NCI-H748 treated with DMSO at 0.1 percent for 48 hours (cell line): Measurements from ENCODE around the gene BCL2A1.
"Not testable (repeated sequence)": the region's sequence is repeated elsewhere in the genome, so short reads cannot be mapped to it uniquely, and the experiment has no call there.

Experiments
- DNase-seq: peaks from one replicate; lab custom pipeline; 2025; lab: John Stamatoyannopoulos, UW

The BCL2A1 gene

DNA sequence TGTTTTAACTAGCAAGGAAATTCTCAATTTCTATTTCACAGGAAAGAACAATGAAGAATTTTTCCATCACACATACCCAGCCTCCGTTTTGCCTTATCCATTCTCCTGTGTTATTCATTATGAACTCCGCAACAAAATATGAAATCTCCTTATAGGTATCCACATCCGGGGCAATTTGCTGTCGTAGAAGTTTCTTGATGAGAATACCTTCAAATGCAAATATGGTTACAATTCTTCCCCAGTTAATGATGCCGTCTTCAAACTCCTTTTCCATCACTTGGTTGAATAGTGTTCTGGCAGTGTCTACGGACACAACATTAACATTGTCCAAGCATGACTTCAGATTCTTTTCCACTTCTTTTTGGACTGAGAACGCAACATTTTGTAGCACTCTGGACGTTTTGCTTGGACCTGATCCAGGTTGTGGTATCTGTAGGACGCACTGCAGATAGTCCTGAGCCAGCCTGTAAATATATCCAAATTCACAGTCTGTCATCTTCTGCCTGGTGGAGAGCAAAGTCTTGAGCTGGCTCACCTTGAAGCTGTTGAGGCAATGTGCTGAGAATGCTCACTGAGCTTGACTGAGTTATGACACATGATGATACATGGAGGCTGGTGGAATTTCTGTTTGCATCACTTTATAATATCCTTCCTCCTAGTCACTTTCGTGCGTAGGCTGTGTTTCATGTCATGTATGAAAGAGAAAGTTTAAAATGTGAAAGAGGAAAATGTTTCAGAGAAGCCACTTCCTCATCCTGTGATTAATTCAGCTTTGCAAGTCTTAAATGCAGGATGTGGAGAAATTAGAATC lies at the start of gene BCL2A1:
BCL2A1 (minus strand) TSS at position 573 of the 811 bp plus-strand sequence; CDS start at position 496, 77 bp downstream.
- no peak for DNase-seq

DNA sequence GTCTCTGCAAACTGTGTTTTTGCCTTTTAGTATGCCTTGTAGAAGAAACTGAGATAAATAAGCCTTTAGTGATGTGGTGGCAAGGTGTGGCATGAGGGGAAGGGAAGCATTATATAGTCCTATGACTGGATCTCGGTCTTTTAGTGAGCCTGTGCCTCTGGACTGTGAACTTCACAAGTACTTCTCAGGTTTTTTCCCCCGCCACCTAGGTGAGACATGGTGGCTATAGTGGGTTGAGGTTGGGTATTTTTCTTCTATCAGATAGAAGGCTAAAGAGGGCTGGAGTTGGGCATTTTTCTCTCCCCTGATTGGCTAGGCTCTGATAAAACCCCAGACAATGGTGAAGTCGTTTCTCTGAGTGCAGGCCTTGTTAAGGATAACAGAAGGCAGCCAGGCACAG lies 49.7 kb upstream of the BCL2A1 start:
- DNase-seq = no peak

DNA sequence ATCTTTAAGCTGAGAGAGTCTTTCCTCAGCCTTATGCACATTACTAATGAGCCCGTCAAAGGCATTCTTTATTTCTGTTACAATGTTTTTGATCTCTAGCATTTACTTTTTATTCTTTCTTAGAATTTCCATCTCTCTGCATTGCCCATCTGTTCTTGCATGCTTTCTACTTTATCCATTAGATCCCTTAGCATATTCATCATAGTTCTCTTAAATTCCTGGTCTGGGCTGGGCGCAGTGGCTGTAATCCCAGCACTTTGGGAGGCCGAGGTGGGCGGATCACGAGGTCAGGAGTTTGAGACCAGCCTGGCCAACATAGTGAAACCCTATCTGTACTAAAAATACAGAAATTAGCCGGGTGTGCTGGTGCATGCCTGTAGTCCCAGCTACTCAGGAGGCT lies 49.2 kb upstream of the BCL2A1 start:
- DNase-seq = not testable (repeated sequence)

DNA sequence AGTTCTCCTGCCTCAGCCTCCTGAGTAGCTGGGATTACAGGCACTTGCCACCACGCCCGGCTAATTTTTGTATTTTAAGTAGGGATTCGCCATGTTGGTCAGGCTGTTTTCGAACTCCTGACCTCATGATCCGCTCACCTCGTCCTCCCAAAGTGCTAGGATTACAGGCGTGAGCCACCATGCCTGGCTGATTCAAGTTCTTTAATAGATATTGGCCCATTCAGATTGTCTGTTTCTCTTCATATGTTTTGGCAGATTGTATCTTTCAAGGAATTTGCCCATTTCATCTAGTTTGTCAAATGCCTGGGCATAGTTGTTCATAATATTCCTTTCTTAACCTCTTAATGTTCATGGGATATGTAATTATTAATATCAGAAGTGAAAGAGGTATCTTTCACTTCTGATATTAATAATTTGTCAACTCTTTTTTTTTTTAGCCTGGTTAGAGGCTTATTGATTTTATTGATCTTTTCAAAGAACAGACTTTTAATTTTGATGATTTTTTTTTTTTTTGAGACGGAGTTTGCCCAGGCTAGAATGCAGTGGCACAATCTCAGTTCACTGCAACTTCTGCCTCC lies 48.3 kb upstream of the BCL2A1 start:
- DNase-seq = no peak

DNA sequence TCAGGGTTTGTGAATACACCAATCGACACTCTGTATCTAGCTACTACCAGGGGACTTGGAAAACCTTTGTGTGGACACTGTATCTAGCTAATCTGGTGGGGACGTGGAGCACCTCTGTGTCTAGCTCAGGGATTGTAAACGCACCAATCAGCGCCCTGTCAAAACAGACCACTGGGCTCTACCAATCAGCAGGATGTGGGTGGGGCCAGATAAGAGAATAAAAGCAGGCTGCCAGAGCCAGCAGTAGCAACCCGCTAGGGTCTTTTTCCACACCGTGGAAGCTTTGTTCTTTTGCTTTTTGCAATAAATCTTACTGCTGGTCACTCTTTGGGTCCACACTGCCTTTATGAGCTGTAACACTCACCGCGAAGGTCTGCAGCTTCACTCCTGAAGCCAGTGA lies 46.1 kb upstream of the BCL2A1 start:
- not testable (repeated sequence) for DNase-seq

DNA sequence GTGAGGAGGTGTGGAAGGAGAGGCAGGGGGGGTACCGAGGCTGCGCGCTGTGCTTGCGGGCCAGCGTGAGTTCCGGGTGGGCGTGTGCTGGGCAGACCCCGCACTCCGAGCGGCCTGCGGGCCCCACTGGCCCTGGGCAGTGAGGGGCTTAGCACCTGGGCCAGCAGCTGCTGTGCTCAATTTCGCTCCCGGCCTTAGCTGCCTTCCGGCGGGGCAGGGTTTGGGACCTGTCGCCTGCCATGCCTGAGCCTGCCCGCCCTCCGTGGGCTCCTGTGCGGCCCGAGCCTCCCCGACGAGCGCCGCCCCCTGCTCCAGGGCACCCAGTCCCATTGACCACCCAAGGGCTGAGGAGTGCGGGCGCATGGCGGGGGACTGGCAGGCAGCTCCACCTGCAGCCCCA lies 45.5 kb upstream of the BCL2A1 start:
- not testable (repeated sequence) for DNase-seq

DNA sequence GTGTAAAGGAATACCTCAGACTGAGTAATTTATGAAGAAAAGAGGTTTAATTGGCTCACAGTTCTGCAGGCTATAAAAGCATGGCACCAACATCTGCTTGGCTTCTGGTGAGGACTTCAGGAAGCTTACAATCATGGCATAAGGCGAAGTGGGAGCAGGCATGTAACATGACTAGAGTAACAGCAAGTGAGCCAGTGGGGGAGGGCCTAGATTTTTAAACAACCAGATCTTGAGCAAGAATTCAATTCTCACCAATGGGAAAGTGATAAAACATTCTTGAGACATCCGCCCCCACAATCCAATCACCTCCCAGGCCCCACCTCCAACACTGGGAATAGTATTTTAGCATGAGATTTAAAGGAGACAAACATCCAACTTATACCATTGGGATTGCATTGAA lies 44.2 kb upstream of the BCL2A1 start:
- no peak for DNase-seq

DNA sequence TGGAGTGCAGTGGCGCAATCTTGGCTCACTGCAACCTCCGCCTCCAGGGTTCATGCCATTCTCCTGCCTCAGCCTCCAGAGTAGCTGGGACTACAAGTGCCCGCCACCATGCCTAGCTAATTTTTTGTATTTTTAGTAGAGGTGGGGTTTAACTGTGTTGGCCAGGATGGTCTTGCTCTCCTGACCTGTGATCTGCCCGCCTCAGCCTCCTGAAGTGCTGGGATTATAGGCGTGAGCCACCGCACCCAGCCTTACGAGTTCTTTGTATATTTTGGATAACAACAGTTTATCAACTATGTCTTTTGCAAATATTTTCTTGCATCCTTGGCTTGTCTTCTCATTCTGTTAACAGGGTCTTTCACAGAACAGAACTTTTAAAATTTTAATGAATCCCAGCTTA lies 43.2 kb upstream of the BCL2A1 start:
- not testable (repeated sequence) for DNase-seq

DNA sequence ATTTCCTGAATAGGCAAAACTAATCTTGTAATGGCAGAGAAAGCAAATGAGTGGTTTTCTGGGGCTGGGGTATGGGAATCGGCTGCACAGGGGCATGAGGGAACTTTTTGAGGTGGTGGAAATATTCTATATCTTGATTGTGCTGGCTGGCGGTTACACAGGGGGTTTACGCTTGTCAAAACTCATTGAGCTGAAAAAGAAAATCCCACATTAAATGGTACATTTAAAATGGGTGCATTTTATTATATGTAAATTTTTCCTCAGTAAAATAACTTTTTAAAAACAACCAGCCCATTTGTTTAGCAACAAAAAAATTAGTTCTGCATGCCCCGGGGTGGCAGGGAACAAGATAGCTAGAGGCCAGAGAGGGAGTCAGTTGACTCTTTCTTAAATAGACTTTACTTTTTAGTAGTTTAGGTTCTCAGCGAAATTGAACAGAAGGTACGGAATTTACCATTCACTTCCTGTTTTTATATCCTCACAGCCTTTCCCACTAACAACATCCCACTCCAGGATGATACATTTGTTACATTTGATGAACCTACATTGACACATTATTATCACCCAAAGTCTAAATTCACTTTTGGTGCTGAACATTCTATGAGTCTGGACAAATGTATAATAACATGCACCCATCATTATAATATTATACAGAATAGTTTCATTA lies 41.2 kb upstream of the BCL2A1 start:
- DNase-seq = no peak

DNA sequence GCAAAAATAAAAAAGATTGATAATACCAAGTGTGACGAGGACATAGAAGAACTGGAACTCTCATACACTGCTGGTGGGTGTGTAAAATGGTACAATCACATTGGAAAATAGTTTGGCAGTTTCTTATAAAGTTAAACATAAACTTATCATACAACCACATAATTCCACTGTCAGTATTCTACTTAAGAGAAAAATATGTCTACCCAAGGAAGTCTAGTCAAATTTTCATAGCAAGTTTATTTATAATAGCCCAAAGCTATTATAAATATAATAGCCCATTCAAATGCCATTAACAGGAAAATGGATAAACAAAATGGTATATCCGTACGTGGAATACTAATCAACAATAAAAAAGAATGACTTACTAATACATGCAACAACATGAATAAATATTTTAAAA lies 40.6 kb upstream of the BCL2A1 start:
- DNase-seq = no peak

DNA sequence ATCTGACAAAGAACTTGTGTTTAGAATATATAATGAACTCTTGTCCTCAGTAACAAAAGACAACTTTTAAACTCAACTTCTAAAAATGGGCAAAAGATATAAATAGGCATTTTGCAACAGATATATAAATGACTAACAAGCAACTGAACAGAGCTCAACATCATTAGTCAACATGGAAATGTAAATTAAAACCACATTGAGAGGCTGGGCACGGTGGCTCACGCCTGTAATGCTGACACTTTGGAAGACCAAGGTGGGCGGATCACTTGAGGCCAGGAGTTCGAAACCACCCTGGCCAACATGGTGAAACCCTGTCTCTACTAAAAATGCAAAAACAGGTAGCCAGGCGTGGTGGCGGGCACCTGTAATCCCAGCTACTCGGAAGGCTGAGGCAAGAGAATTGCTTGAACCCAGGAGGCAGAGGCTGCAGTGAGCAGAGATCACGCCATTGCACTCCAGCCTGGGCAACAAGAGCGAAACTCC lies 40.1 kb upstream of the BCL2A1 start:
- not testable (repeated sequence) for DNase-seq

DNA sequence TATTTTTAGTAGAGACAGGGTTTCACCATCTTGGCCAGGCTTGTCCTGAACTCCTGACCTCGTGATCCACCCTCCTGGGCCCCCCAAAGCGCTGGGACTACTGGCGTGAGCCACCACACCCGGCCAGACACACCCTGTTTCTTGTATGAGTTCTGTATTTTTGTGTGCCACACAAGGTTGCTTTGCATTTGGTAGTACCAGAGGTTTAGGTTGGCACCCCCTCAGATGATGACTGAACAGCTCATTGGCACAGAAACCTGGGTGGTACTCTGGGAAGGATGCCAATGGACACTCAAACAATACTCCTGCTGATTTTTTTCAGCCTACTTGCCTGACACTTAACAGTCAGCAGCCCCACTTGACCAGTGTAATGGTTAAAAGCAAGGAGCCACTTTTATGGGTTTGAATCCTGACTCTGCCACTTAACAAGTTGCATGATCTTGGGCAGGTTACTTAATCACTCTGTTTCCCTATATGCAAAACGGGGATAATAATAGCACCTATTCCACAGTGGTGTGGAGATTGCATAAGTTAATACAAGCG lies 39.2 kb upstream of the BCL2A1 start:
- no peak for DNase-seq

DNA sequence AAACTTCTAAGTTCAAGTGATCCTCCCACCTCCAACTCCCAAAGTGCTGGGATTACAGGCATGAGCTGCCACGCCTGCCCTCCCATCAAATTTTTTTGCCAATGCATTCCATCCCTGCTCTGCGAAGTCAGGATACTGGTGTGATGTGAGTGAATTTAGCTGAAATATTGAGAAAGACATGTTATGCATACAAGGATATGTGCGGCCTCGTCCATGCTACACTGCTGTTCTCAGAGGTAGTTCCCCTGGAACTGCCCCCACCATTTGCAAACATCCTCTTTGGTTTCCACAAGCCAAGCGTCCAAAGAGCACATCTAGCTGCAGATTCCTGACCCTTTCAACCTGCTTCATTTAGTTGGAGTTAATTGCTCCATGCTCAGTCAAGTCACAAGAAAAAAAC lies 36.5 kb upstream of the BCL2A1 start:
- no peak for DNase-seq

DNA sequence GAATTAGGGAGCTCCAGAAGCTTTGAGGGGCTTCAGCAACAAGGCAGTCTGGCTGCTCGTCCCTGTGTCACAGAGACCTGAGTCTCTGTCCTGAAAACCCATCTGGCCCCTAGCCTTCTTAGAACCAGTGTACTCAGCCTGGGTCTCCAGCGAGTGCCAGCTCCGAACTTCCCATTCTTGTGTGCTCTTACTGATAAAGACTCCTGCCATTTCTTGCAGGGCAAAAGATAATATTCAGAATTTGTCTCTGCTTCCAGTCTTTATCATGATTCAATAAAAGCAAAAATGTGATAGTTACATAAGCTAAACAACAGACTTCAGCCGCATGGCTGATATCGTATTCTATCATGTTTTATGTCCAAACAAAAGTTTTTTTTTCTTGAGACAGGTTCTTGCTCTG lies 36.0 kb upstream of the BCL2A1 start:
- DNase-seq = no peak

DNA sequence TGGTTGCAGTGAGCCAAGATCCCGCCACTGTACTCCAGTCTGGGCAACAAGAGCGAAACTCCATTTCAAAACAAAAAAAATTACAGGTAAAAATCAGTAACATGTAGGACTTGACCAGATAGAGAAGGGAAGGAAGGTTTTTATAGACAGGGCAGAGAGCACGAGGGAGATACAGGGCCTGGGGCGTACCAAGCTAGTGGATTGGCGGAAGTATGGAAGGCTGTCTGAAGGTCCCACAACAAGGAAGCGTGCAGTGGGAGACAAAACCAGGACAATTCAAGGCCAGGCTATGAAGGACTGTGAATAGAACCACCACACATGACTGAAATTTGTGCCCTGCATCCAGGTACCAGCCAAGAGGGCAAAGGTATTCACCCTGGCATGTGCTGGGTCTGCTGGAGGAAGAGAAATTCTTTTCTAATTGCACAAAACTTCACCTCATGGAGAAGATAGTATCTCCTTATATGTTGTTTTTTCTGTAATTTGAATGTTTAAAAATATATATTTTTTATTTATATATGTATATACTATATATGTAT lies 33.0 kb upstream of the BCL2A1 start:
- DNase-seq = no peak

DNA sequence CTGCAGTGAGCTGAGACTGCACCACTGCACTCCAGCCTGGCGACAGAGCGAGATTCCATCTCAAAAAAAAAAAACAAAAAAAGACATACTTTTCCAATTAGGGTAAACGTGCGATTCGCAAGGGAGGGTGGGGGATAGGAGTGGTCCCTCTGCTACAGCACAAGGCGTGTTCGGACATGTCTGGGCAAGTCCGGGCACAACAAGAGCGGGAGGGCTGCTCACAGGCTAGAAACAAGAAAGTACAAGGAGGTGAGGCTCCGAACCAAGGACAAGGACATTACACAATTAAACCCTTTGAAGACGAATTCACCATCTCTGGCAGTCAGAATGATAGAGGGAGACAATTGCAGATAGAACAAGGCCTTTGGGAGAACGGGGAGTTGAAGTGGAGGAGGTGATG lies 32.2 kb upstream of the BCL2A1 start:
- no peak for DNase-seq

DNA sequence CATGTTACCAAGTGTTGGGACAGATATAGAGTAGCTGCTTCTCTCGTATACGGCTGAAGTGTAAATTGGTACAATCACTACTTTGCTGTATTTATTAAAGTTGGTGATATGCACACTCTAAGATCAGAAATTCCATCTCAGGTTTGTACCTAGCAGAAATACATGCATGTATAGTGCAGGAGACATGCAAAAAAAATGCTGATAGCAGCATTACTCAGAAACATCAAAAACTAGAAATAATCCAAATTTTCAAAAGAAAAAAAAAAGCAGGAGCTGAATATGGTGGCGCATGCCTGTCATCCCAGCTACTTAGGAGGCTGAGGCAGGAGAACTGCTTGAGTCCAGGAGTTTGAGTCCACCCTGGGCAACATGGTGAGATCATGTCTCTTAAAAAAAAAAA lies 31.3 kb upstream of the BCL2A1 start:
- DNase-seq = no peak

DNA sequence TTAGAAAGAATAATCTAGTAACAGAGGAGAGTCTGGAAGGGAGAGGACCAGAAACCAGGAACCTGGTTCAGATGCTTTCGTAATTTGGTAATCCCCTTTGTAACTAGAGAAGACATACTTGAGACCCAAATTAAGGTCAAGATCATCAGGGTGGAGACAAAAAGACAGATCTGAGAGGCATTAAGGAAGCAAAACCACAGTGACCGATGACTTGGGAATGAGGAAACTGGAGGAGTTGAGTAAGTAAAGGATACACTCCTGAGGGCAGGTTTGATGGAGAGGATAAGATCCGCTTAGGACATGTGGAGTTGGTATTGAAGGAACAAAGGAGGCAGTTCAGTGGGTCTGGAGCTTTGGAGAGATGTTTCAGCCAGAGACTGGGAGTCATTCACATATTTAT lies 23.6 kb upstream of the BCL2A1 start:
- no peak for DNase-seq

DNA sequence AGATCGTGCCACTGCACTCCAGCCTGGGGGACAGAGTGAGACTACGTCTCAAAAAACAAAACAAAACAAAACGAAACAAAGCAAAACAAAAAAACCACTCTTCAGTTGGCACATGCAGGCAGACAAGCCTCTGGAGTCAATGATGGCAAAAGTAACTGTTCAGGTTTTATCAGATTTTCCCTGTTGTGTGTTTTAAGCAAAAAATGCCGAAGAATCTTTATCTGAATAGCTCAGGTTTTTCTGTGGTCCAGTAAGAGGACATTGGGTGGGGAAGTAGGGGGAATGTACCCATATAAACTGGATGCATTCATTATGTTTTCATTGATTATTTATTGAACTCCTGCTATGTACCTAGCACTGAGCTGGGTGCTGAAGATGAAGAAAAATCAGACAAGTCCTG lies 20.8 kb upstream of the BCL2A1 start:
- DNase-seq = no peak

DNA sequence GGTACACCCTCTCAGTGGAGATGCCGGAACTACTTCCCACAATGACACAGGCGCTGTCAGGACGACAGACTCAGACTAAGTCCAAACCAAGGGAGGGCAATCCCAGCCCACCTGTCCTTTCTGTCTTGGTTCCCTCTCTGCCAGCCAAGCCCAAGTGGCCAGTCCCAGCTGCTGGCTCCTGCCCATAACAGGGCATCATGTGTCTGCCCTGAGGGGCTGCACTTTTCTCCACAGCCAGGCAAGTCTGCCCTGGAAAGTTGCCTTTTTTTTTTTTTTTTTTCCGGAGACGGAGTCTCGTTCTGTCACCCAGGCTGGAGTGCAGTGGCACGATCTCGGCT lies 20.0 kb upstream of the BCL2A1 start:
- no peak for DNase-seq

DNA sequence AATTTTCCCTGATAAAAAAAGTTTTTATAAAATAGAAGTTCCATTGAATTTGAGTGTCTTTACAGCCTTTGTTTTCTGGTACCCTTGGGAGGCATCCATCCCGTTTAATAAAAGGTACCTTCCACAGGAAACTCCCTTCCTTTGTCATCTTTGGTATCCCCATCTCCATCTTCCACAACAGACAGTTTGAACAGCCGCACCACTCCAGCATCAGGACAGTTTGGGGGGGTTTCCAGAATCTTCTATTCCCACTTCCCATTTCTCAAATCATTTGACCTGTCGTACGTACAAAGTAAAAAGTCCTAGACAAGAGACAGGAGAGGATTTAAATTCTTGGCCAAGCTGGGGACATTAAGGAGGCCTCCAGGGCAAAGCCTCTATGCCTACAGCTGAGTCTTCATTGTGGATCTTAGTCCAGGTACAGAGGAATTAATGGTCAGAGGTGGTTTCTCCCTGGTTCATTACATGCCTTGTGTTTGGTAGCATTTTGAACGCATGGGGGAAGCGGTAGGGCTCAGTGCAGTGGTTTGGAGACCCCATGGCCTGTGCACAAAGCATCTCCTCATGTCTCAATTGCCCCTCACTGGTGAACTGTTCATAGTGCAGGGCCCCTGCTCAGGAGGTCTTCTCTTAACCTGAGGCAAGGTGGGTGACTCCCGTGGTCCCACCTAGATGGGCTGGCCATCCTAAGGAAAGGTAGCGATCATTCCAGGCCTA lies 19.4 kb upstream of the BCL2A1 start:
- no peak for DNase-seq

DNA sequence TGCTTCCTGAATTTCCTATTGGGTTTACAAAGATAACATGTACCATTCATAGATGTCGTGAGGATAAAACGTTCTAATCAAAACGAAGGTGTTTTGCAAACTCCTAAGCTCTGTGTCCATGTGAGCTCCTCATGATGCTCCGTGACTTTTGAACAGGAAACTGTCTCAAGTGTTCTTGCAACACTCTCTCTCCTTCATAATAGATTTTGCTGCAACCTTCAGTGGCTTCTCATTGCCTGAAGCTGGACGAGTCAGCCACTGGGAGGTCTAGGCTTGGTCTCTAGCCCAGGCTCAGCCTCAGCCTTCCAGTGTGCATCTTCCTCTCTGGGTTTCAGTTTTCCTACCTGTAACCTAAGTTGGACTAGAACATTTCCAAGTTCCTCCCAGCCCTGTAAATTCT lies 18.7 kb upstream of the BCL2A1 start:
- no peak for DNase-seq
